Measurements from ENCODE around the gene HADH. TPM values are rescaled to one million over a fixed set of nuclear protein-coding genes. Genes with fewer than 3 reads are reported as not detected.
A peak's percentile ranks its signal among the peaks of the same experiment; 100 is the strongest.

The HADH gene
- total RNA-seq, 1 experiment from 2014 or later: 47.9 TPM

DNA sequence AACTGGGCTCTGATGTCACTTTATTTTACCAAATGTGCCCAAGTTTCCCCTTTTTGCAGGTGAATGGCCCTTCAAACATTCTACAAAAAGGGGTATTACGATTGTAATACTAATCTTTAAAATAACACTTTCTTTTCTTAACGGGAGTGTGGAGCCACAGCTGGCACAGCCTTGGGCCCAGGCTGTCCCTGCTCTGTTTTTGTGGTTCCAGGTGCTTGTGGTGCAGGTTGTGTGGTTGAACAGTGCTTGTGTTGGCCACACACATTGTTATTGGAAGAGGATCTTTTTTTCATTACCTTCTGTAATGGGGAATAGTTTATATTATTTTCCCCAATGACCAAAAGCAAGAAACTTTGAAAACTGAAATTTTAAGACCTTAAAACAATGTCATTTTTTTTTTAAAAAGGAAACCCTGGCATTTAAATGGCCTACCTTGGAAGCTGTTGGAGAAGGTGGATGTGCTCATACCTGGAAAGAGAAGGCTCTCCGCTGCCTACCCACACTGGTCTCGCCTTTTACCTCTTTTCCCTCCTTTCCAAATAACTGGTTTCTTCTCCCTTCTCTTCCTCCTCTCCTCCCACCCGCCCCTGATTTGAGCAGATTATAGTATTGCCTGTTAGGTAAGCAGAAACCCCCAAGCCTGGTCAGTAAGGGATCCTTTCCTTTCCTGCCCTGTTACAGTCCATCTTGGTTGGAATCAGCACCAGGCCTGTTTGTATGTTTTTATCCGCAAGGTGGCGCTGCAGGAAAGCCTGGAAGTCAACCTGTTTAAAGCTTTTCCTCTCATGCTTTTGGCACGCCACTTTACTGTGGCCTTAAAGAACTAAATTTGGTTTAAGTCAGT is 28.6 kb downstream of the HADH start:
- Mint-ChIP-seq H3K4me1 (ENCODE audit: low read depth, unreplicated experiment) (no peaks in the 10 kb centered on the region), H3K9me3 (ENCODE audit: low read depth, unreplicated experiment) (no peaks in the 10 kb centered on the region), H3K27ac (ENCODE audit: unreplicated experiment) (no peak overlapping the region), H3K36me3 (ENCODE audit: insufficient read depth, unreplicated experiment) (peaks cover 11% of the 10 kb centered on the region), H3K4me3 (ENCODE audit: low read depth, unreplicated experiment) (no peak overlapping the region), H3K27me3 (ENCODE audit: unreplicated experiment) (no peaks in the 10 kb centered on the region)
- TF ChIP-seq, protein P1, sequence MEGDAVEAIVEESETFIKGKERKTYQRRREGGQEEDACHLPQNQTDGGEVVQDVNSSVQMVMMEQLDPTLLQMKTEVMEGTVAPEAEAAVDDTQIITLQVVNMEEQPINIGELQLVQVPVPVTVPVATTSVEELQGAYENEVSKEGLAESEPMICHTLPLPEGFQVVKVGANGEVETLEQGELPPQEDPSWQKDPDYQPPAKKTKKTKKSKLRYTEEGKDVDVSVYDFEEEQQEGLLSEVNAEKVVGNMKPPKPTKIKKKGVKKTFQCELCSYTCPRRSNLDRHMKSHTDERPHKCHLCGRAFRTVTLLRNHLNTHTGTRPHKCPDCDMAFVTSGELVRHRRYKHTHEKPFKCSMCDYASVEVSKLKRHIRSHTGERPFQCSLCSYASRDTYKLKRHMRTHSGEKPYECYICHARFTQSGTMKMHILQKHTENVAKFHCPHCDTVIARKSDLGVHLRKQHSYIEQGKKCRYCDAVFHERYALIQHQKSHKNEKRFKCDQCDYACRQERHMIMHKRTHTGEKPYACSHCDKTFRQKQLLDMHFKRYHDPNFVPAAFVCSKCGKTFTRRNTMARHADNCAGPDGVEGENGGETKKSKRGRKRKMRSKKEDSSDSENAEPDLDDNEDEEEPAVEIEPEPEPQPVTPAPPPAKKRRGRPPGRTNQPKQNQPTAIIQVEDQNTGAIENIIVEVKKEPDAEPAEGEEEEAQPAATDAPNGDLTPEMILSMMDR (IDR thresholded peaks at IDR 0.05; ENCODE audit: unreplicated experiment): peak; percentile 54
- intact Hi-C loops (cut with micrococcal nuclease; ENCODE audit: unreplicated experiment): loop anchor here (1.0 to 5.0 kb wide), 2 partner anchors 475 to 554 kb away; no protein-coding TSS in a partner anchor
- CTCF ChIA-PET: interaction anchor here (0.7 to 0.9 kb wide), 4 partner anchors 14 to 1278 kb away, joined by 3 to 8 read pairs (median 5); no protein-coding TSS in a partner anchor
- DNase-seq: peak; percentile 69
- BruUV-seq (replicated peaks): no TSS peak

DNA sequence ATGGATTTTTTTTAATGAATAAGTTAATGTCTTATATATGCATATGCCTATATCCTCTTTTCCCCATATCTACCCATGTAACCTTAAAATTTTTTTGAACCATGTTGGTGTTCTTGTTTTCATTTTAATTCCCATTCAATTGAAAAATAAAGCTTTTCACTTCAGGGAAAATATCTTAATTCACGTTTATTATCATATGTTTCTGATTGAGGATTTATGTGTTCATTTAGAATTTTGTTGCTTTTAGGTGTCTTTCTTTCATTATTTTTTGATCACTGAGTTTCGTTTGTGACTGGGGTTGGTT is 29.1 kb downstream of the HADH start:
- CTCF ChIA-PET: interaction anchor here (0.7 to 0.9 kb wide), 3 partner anchors 14 to 474 kb away, joined by 3 to 8 read pairs (median 6); no protein-coding TSS in a partner anchor
- Mint-ChIP-seq H3K4me3 (ENCODE audit: low read depth, unreplicated experiment) (no peak overlapping the region), H3K9me3 (ENCODE audit: low read depth, unreplicated experiment) (no peaks in the 10 kb centered on the region), H3K36me3 (ENCODE audit: insufficient read depth, unreplicated experiment) (peaks cover 11% of the 10 kb centered on the region), H3K27me3 (ENCODE audit: unreplicated experiment) (no peaks in the 10 kb centered on the region), H3K4me1 (ENCODE audit: low read depth, unreplicated experiment) (no peaks in the 10 kb centered on the region), H3K27ac (ENCODE audit: unreplicated experiment) (no peak overlapping the region)
- intact Hi-C loops (cut with micrococcal nuclease; ENCODE audit: unreplicated experiment): loop anchor here (1.0 to 5.0 kb wide), 2 partner anchors 474 to 553 kb away; no protein-coding TSS in a partner anchor
- no TSS peak for BruUV-seq (replicated peaks)
- TF ChIP-seq, protein P1 (IDR thresholded peaks at IDR 0.05; ENCODE audit: unreplicated experiment): no peak
- no peak for DNase-seq

DNA sequence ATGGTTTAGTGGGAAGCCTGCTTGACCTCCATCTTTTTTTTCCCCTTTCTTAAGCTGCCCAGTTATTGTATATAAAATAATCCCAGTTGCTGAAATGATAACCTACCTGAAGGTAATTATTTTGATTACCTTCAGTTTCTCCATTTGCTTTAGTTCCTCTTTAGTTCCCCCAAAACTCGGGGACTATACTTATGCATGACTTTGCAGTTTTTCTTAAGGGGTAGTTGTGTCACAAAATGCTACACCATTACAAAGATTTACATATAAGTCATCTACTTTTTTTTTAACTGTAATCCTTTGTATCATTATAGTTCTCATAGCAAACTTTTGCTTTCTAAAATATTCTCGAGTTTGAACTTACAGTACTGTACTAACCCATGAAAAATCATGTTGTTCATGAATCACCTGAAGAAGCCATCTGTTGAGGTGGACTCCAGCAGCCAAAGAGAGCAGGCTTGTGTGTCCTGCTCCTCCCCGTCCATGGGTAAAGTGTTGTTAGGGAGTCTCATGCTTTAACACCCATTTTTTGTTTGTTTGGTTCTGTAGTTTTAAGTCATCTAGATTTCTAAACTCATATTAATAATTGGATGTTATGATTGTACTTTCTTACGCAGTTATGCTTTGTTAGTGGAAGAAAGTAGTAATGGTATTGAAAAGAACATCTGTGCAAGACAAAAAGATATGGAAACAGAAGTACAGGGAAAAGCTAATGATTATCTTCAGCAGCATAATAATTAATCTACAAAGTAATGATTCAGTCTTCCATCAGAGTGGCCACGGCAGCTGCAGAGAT is 34.6 kb downstream of the HADH start:
- no peak overlapping the region for H3K27ac Mint-ChIP-seq (ENCODE audit: unreplicated experiment)
- intact Hi-C loops (cut with micrococcal nuclease; ENCODE audit: unreplicated experiment): no loop called here
- CTCF ChIA-PET: no interaction called here
- no peaks in the 10 kb centered on the region for H3K4me1 Mint-ChIP-seq (ENCODE audit: low read depth, unreplicated experiment)
- H3K4me3 Mint-ChIP-seq (ENCODE audit: low read depth, unreplicated experiment): no peak overlapping the region
- BruUV-seq (replicated peaks): no TSS peak
- no peaks in the 10 kb centered on the region for H3K9me3 Mint-ChIP-seq (ENCODE audit: low read depth, unreplicated experiment)
- peaks cover 10% of the 10 kb centered on the region for H3K36me3 Mint-ChIP-seq (ENCODE audit: insufficient read depth, unreplicated experiment)
- H3K27me3 Mint-ChIP-seq (ENCODE audit: unreplicated experiment): no peaks in the 10 kb centered on the region
- TF ChIP-seq, protein P1 (IDR thresholded peaks at IDR 0.05; ENCODE audit: unreplicated experiment): no peak
- no peak for DNase-seq

DNA sequence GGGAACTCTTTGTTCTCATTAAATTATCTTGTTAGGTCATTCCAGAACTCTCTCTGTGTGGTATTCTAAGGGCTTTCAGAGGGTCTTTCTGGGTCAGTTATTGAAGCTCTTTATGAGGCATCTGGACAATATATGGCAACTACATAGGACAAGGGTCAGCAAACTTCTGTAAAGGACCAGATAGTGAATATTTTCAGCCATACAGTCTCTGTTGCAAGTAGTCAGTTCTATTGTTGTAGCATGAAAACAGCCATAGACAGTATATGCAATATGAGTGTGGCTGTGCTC is 35.1 kb downstream of the HADH start:
- CTCF ChIA-PET: no interaction called here
- Mint-ChIP-seq H3K9me3 (ENCODE audit: low read depth, unreplicated experiment) (no peaks in the 10 kb centered on the region), H3K27ac (ENCODE audit: unreplicated experiment) (no peak overlapping the region), H3K4me3 (ENCODE audit: low read depth, unreplicated experiment) (no peak overlapping the region), H3K36me3 (ENCODE audit: insufficient read depth, unreplicated experiment) (peaks cover 5% of the 10 kb centered on the region), H3K4me1 (ENCODE audit: low read depth, unreplicated experiment) (no peaks in the 10 kb centered on the region), H3K27me3 (ENCODE audit: unreplicated experiment) (no peaks in the 10 kb centered on the region)
- no peak for DNase-seq
- intact Hi-C loops (cut with micrococcal nuclease; ENCODE audit: unreplicated experiment): no loop called here
- TF ChIP-seq, protein P1 (IDR thresholded peaks at IDR 0.05; ENCODE audit: unreplicated experiment): no peak
- no TSS peak for BruUV-seq (replicated peaks)

Data from Calu3 (cell line).